HG03469 (cell line): Measurements from ENCODE around the gene TEDC2.
"Not testable (repeated sequence)": the region's sequence is repeated elsewhere in the genome, so short reads cannot be mapped to it uniquely, and the experiment has no call there.

Experiments used
- ATAC-seq: cut with Tn5 transposase; IDR thresholded peaks from one replicate; pipeline ENCODE4 v1.9.1; 2021; ENCODE audit warnings: mild to moderate bottlenecking, moderate library complexity, moderate number of reproducible peaks; ENCODE audit not compliant: unreplicated experiment

The TEDC2 gene

GRCh38 chr16:2437032-2437790 lies 22.7 kb upstream of the TEDC2 start:
- ATAC-seq = no peak

DNA sequence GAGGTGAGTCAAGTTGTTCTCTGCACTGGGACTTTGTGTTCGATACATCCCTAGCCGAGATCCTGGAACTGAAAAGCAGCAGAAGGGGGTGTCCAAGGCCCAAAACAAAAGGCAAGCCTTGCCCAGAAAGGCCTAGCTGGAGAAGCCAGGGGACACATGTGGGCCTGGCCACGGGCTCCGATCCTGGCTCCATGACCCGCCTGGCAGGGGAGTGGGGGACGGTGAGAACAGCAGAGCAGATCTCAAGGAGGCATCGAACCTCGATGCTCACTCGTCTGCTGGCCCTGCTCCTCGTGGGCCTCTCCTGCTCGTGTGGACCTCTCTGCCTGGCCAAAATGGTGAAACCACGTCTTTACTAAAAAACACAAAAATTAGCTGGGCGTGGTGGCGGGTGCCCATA lies 21.8 kb upstream of the TEDC2 start:
- no peak for ATAC-seq

DNA sequence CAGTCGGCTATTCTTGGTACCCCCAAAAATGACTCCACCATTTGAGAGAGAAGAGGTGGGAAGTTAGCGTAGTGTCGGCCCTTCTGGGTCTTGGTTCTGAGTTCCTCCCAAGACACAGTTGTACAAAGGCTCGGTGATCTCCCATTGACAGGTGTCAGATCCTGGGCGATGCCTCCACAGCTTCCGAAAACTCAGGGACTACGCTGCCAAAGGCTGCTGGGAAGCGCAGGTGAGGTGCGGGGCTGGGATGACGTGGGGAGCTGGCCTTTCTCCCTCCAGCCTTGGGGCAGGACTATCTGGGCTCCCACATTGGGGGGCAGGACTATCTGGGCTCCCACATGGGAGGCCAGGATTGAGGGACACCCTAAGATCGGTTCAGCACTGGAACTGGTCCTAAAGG lies 20.3 kb upstream of the TEDC2 start:
- ATAC-seq = no peak

DNA sequence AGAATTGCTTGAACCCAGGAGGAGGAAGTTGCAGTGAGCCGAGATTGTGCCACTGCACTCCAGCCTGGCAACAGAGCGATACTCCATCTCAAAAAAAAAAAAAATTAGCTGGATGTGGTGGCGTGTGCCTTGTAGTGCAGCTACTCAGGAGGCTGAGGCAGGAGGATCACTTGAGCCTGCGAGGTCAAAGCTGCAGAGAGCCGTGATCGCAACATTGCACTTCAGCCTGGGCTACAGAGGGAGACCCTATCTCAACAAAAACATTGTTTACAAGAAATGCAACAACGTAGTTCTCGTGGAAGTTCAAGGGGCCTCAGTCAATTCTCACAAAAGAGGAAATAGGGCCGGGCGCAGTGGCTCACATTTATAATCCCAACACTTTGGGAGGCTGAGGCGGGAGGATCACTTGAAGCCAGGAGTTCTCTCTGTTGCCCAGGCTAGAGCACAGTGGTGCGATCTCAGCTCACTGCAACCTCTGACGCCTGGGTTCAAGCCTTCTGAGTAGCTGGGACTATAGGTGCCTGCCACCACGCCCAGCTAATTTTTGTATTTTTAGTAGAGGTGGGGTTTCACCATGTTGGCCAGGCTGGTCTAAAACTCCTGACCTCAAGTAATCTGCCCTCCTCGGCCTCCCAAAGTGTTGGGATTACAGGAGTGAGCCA lies 18.6 kb upstream of the TEDC2 start:
- not testable (repeated sequence) for ATAC-seq

DNA sequence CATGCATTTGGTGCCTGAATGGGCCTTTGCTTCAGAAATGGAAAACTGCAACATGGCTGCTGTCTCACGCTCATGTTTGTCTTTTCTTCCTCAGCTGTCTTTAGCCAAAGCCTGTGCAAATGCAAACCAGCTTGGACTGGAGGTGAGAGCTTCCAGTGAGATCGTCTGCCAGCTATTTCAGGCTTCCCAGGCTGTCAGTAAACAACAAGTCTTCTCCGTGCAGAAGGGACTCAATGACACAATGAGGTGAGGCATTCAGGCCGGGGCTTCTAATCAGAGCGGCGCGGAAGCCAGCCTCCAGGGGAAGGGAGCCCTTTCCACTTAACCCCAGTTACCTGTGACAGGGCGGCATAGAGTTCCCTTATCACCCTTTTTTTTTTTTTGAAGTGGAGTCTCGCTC lies 16.4 kb upstream of the TEDC2 start:
- ATAC-seq = no peak

DNA sequence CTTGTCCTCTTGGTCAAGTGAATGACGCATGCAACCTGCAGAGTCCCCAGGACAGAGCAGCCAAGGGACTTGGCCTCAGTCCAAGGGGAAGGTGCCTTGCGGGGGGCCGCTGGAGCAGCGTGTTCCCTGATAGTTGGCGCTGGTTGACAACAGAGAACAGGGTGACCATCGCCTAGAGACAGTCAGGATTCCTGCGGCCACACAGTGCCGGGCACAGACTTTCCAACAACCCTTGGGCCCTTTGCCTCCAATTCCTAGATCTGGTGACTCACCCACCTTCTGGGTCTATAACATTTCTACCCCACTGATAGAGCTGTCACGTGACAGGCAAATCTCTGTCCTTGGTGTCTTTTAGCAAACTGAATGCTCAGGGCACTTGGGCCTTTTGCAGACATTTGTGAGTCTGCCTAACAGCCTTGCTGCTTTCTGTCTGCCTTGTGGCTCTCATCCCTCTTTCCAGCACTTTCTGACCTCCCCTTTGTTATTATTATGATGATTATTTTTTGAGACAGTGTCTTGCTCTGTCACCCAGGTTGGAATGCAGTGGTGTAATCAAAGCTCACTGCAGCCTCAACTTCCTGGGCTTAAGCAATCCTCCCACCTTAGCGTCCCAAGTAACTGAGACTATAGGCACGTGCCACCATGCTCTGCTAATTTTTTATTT lies 11.9 kb upstream of the TEDC2 start:
- no peak for ATAC-seq

DNA sequence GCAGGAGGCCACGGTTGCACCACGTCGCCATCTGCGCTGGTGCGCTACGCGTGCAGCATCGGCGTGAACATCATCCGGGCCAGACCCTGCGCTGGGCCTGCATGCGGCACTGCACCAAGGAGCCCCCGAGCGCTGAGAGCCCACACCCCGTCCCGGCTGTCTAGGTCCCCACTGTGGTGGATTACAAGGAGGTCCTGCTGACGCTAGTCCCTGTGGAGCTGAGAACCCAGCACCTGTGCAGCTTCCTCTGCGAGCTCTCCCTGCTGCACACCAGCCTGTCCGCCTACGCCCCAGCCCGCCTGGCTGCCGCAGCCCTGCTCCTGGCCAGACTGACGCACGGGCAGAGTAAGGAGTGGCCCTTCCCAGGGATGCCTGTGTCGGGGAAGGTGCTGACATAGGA lies 10.8 kb upstream of the TEDC2 start:
- no peak for ATAC-seq

- no peak for ATAC-seq
Measured at GRCh38 chr16:2450535-2450934, 9.4 kb upstream of the TEDC2 start.

- ATAC-seq = no peak
Measured at GRCh38 chr16:2450975-2451381, 8.9 kb upstream of the TEDC2 start.

GRCh38 chr16:2451851-2452320 lies 8.0 kb upstream of the TEDC2 start:
- ATAC-seq = no peak

DNA sequence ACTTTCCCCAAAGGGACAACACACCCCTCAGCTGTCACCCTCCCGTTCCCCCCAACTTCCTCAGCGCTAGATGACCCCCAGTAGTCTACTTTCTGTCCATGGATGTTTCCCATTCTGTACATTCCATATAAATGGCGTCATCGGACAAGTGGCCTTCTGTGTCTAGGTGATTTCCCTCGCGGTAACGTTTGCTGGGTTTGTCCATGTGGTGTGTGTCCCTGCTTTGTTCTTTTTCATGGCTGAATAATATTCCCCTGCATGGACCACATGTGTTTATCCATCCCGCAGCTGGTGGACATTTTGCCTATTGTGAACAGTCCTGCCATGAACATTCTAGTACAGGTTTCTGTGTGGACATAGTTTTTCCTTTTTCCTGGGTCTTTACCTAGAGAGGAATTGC lies 7.3 kb upstream of the TEDC2 start:
- ATAC-seq = no peak

GRCh38 chr16:2455081-2455845 lies 4.6 kb upstream of the TEDC2 start:
- ATAC-seq = no peak

- no peak for ATAC-seq
Measured at GRCh38 chr16:2456551-2457153, 3.3 kb upstream of the TEDC2 start.

- no peak for ATAC-seq
Measured at GRCh38 chr16:2457267-2457666, 2.6 kb upstream of the TEDC2 start.

- no peak for ATAC-seq
Measured at GRCh38 chr16:2457946-2458345, 2.0 kb upstream of the TEDC2 start.

- ATAC-seq = no peak
Measured at GRCh38 chr16:2458887-2459646, 842 bp upstream of the TEDC2 start.

DNA sequence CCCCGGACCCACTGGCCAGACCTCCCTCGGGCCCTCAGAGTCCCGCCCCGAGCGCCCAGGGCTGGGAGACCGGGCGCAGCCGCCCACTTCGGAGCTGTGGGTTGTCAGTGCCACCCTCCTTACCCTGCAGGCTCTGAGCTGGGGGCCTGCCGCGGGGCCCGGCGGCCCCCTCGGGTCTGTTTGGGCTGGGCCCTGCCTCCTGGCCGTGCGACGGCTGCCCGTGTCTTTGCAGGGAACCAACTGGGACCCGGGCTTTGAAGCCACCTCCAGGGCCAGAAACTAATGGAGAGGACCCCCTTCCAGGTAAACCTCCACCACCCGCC lies 443 bp downstream of the TEDC2 start:
- peak; percentile 6 for ATAC-seq

DNA sequence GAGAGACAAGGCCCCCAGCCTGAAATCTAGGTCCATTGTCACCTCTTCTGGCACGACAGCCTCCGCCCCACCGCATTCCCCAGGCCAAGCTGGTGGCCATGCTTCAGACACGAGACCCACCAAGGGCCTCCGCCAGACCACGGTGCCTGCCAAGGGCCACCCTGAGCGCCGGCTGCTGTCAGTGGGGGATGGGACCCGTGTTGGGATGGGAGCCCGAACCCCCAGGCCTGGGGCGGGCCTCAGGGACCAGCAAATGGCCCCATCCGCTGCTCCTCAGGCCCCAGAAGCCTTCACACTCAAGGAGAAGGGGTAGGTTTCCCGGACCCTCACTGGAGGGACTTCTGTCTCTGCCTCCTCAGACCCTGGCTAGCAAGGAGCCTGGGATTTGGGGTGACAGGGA lies 1.0 kb downstream of the TEDC2 start:
- ATAC-seq = no peak

- no peak for ATAC-seq
Measured at GRCh38 chr16:2462031-2462866, 2.3 kb downstream of the TEDC2 start.
